ENCODE data around the gene SOCS7. TPM values are rescaled to one million over a fixed set of nuclear protein-coding genes. Genes with fewer than 3 reads are reported as not detected.

SOCS7 gene
- total RNA-seq, 1 experiment from 2014 or later, result 31.0 TPM

GRCh38 chr17:38322156-38322779 lies 29.4 kb upstream of the SOCS7 start:
- intact Hi-C loops (cut with micrococcal nuclease; ENCODE audit: unreplicated experiment), result no loop called here
- ATAC-seq (peak; percentile 87; the same call in 1 of the 2 replicates), DNase-seq (ENCODE audit: low read depth, low spot score) (peak; percentile 36)
- ChIA-PET POLR2A (no interaction called here), CTCF (interaction anchor here (0.5 to 0.8 kb wide), 4 partner anchors 57 to 450 kb away, joined by 3 to 5 read pairs (median 3); no protein-coding TSS in a partner anchor)
- no peaks in the 10 kb centered on the region for H3K4me1 ChIP-seq (ENCODE audit: control insufficient read depth, insufficient read depth, low read length)
- no peaks in the 10 kb centered on the region for H3K9me3 ChIP-seq (ENCODE audit: control insufficient read depth, insufficient read depth, low read depth, low read length)
- no peak overlapping the region for H3K27ac ChIP-seq (ENCODE audit: low read length)
- BruUV-seq (replicated peaks), result no TSS peak
- no peak for TF ChIP-seq POLR2AphosphoS5 (IDR thresholded peaks at IDR 0.05; ENCODE audit: low read depth, low read length)
- peak; percentile 78 for TF ChIP-seq CTCF (IDR thresholded peaks at IDR 0.05)
- no peak overlapping the region for H3K4me3 ChIP-seq (ENCODE audit: low read depth in 2 of 2, low read length in 2 of 2)
- in situ Hi-C loops (cut with HindIII; ENCODE audit: low pct_unique_long_range_greater_than_20kb, low sequenced_read_pairs), result no loop called here
- H3K36me3 ChIP-seq (ENCODE audit: control insufficient read depth, insufficient read depth, low read length), result 0 out of 2 replicates have a peak, but pooled peaks cover 2% of the 10 kb centered on the region
- H3K27me3 ChIP-seq (ENCODE audit: control insufficient read depth, insufficient read depth, low read length), result no peaks in the 10 kb centered on the region

DNA sequence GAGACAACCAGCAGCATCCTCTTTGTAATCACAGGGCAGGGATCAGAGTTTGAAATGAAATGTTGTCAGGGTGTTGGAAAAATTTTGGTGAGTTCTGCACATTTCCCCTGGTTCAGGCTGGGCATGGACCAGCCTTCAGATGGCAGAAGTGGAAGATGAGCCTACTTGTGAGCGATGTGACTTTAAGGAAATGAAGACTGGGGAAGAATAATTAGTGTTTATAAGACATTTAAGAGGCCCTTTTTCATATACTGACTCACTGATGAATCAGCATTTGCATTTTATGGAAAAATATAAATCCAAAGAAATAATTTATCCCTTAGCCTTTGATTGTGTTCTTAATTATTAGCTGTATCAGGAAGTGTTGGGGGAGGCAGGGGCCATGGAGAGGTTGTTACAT lies 28.7 kb upstream of the SOCS7 start:
- in situ Hi-C loops (cut with HindIII; ENCODE audit: low pct_unique_long_range_greater_than_20kb, low sequenced_read_pairs), result no loop called here

More for the DNA sequence above, 28.7 kb upstream of the SOCS7 start:
- Histone ChIP-seq H3K27ac (ENCODE audit: low read length) (no peak overlapping the region), H3K4me3 (ENCODE audit: low read depth in 2 of 2, low read length in 2 of 2) (no peak overlapping the region), H3K36me3 (ENCODE audit: control insufficient read depth, insufficient read depth, low read length) (0 out of 2 replicates have a peak, but pooled peaks cover 2% of the 10 kb centered on the region), H3K4me1 (ENCODE audit: control insufficient read depth, insufficient read depth, low read length) (no peaks in the 10 kb centered on the region), H3K27me3 (ENCODE audit: control insufficient read depth, insufficient read depth, low read length) (no peaks in the 10 kb centered on the region), H3K9me3 (ENCODE audit: control insufficient read depth, insufficient read depth, low read depth, low read length) (no peaks in the 10 kb centered on the region)
- ATAC-seq, result no peak
- TF ChIP-seq REST (IDR thresholded peaks at IDR 0.05; ENCODE audit: insufficient read depth in 1 of 2, low read depth in 2 of 2, low read length in 1 of 2), result no peak
- no peak for TF ChIP-seq CTCF (IDR thresholded peaks at IDR 0.05)
- no peak for TF ChIP-seq POLR2AphosphoS5 (IDR thresholded peaks at IDR 0.05; ENCODE audit: low read depth, low read length)
- no peak for TF ChIP-seq TCF7L2 (IDR thresholded peaks at IDR 0.05; ENCODE audit: low read depth, low read length)
- TF ChIP-seq SIN3A (IDR thresholded peaks at IDR 0.05; ENCODE audit: borderline replicate concordance, insufficient read depth, low read depth, low read length), result no peak
- intact Hi-C loops (cut with micrococcal nuclease; ENCODE audit: unreplicated experiment), result no loop called here
- POLR2A ChIA-PET, result no interaction called here
- CTCF ChIA-PET, result interaction anchor here (0.7 to 0.8 kb wide), 2 partner anchors 76 to 449 kb away, joined by 3 read pairs; no protein-coding TSS in a partner anchor
- no peak for DNase-seq (ENCODE audit: low read depth, low spot score)
- no TSS peak for BruUV-seq (replicated peaks)

All from Panc1 (cell line).